NCI-H1092 treated with DMSO at 0.1 percent for 48 hours (cell line): ENCODE data around the gene TMEM239.
"Not testable (repeated sequence)": the region's sequence is repeated elsewhere in the genome, so short reads cannot be mapped to it uniquely, and the experiment has no call there.

Experiments
- DNase-seq: peaks from one replicate; lab custom pipeline; 2025; lab: John Stamatoyannopoulos, UW

TMEM239 gene

DNA sequence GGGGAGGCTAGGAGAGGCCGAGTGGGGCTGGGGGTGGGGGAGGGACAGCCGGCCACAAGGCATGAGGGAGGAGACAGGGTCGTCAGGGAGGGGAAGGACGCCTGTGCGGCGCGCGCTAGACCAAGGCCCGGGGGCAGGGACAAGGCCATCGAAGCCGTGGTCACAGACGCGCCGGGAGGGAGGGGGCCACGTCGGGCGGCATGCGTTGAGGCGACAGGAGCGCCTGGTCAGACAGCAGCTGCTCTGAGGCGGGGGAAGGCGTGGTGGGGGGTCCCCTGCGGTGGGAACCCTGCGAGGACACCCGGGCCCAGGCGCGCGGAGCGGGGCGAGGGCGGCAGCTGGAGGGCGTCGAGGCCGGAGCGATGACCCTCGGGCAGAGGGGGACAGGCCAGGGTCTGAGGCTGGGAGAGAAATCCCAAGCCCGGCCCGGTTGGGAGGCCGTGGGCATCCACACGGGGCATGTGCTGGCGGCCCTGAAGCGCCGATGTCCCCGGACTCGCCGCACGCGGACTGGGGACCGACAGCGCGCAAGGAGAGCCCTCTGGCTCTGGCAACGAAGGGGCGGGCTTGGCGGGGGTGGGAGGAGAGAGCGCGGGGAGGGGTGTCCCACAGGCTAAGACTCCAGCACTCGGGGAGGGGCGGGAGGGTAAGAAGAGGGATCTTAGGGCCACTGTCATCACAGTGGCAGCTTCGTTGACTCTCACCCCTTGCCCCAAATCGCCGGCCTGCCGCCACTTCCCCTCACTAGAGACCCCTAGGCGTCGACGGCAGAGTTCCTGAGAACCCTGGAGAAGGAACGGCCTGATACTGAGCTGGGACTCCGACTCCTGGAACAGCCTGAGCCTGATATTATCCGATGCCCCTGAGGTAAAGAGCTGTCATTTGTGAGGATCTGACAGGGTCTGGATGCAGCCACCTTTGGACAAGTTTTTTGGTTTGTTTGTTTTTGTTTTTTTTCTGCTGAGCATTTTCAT is 5.0 kb downstream of the TMEM239 start:
- no peak for DNase-seq

DNA sequence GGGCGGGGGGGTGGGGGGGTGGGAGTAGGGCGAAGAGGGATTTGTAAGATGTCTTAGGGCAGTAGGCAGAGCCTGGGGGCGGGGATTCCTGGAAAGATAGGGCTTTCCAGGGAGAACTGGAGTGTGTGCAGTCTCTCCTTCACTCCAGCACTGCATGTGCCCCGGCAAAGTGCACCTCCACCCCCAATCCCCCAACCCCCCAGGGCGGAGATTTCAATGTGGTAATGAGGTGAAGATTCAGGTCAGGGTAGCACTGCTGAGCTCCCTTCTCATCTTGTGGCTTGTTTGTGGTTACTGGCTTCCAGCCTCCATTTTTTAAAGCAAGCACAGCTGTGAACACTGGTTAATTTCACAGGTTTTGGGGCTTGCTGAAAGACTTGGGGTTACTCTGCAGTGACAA is 5.9 kb downstream of the TMEM239 start:
- no peak for DNase-seq

DNA sequence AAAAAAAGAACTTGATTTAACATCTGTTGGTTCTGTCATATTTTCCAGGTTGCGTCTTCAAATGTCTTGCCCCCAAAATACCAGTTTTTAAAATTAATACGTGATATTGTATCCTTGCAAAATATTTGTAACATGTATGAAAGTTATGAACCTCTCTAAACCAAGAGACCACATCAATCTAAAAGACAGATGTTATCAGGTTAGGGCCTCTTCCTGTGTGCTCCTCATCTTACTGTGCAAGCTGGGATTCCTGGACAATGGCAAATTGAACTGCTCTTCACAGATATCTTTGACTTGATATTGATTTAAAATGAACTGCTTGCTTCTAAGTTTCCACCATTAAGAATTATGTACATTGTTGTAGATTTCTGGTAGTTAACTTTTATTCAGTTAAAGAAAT is 9.6 kb downstream of the TMEM239 start:
- no peak for DNase-seq

DNA sequence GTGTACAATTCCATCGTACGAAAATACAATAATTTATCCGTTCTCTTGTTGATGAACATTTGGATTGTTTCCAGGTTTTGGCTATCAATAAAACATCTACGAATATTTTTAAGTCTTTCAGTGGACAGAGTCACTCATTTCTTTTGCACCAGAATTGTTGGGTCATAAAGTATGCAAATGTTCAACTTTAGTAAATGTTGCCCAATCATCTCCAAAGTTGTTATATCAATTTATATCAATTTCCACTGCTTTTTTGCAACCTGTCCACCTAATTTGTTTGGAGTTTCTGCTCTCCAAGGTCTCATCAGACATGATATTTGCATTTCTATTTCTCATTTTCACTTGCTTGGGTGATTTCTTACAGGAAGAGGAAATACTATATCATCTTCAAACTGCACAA is 10.5 kb downstream of the TMEM239 start:
- no peak for DNase-seq

DNA sequence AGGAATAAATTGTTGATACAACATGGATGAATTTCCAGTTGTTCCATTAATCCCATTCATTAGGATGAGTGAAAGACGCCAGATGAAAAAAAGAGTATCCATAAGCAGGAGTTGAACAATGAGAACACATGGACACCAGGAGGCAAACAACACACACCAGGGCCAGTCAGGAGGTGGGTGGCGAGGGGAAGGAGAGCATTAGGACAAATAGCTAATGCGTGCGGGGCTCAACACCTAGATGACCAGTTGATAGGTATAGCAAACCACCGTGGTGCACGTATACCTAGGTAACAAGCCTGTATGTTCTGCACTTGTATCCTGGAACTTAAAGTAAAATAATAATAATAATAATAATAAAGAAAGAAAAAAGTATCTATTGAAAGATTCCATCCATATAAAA is 13.2 kb downstream of the TMEM239 start:
- no peak for DNase-seq

DNA sequence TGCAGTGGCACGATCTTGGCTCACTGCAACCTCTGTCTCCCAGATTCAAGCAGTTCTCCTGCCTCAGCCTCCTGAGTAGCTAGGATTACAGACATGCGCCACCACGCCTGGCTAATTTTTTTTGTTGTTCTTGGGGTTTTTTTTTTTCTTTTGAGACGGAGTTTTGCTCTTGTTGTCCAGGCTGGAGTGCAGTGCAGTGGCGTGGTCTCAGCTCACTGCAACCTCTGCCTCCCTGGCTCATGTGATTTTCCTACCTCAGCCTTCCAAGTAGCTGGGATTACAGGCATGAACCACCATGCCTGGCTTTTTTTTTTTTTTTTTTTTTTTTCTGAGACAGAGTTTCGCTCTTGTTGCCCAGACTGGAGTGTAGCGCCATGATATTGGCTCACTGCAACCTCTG is 15.0 kb downstream of the TMEM239 start:
- not testable (repeated sequence) for DNase-seq

DNA sequence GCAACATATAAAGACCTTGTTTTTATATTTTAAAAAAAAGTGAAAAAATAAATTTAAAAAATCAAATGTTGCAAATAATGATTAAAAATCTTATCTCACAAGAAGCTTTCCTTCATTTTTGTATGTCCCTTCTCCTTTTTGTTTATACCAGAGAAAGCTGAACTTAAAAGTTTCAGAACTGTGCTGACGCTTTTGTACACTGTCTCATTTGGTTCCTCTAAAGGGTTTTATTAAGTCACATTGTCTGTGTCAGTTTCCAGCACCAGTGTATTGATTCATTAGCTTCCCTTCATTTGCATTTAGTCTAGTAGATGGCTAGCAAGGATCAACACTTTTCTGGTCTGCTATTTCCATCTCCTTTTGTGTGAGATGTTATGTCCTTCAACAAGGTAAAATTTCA is 17.6 kb downstream of the TMEM239 start:
- no peak for DNase-seq

DNA sequence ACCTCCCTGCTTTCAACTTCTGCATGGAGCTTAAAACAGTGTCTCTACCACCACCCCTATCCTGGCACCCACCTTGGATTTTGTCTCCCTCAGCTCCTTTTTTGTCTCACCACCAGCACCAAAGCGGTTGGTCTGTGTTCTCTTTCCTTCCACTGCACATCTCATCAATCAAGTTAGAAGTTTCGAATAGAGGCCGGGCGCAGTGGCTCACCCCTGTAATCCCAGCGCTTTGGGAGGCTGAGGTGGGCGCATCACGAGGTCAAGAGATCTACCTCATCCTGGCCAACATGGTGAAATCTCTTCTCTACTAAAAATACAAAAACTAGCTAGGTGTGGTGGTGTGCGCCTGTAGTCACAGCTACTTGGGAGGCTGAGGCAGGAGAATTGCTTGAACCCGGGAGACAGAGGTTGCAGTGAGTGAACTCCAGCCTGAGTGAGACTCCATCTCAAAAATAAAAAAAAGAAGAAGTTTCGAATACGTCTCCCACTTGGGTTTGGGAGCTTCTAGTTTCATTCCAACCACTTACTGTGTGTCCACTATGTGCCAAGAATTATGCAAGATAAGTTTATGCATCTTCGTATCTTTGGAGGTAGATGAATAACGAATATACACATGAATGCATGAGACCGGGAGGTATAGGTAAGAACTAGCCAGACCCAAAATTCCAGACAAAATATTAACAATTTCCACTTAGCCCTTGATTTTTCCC is 18.4 kb downstream of the TMEM239 start:
- DNase-seq: no peak

DNA sequence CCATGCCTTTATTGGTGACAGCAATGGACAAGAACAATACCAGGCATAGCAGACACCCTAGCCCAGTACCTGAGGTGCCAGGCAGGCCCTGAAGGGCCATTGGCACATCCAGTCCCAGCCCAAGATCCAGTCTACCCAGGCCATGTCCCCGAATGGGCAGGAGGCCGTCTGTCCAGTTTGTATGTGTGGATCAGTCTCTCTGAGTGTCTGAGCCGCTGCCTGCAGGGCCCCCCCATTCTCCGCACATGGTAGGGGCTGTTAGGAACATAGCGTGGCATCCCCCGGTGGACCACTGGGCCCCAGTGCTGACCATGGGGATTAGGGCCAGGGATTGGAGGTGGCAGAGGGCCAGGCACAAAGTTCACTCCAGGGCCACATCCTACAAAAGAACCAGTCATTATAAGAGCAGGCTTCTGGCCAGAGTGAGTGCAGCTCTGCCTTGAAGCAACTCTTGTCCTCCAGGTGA is 19.2 kb downstream of the TMEM239 start:
- DNase-seq: no peak

DNA sequence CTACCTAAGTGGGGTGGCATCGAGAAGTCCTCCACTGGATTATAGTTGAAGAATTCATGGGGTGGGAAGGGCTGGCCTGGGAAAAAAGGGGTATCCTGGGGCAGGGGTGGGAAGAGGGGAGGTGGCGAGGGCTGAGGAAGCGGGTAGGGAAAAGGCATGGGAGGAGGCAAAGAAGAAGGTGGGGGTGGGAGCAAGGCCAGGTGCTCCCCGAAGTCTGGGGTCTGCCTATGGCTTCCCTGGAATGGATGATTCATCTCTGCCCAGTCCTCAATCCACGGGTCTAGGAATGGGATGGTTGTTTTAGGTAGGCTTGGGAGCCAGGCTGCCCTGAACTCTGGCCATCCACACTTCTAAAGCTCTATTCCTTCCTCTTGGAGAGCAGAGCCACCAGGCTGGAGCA is 19.9 kb downstream of the TMEM239 start:
- no peak for DNase-seq

DNA sequence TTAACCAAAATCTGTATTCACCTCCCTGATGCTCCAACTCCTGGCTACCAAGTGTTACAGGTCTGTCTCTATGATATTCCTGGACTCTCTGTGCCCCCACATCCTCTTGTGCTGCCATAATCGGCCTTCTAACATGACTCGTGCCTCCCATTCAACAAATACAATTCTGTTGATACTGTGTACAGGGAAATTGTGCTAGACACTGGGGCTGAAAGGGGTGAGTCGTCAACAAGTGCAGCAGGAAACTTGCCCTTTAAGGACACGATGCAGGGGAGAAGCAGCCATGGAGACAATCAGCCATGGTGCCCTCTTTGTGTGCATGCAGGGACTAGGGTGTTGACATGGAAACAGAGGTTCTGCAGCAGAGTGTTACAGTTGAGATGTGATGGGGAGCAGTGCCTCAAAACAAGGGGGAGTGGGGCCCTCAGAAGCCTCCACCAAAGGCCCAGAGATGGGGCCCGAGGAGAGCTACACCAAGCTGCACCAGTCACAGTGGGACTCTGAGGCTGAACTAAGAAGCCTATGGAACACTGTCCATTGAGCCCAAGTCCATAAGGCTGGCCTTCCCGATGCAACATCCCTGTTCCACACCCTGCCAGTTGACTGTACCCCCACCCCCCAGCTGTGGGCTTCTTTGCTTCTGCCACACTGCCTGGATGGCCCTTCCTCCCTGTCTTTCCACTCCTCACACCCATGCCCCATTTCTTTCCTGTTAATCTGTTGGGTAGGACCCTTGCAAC is 21.2 kb downstream of the TMEM239 start:
- DNase-seq: no peak

DNA sequence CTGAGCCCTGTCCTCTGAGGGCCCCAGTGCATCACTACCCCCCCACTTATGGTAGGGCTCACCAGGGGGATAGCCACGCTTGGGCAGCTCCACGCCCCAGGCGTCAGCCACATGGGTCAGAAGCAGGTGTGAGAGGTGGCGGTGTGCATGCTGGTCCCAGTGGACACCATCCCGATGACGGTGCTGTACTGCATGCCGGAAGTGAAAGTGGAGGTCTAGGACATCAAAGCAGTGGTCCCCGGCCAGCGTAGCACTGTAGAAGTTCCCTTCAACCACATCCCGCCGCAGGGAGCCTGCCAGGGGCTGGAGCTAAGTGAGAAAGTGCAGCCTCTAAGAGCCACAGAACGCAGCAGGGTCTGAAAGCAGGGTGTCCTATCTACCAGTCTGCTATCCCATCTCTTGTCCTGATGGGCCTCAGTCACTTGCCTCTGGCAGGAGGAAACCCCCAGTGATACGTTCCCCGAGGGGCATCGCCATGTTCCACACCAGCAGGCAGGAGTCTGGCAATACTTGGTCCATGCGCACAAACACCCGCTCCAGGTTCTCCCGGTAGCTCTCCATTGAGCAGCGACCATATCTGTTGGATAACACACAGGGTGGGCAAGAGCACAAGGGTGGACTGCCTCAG is 22.1 kb downstream of the TMEM239 start:
- DNase-seq: no peak

DNA sequence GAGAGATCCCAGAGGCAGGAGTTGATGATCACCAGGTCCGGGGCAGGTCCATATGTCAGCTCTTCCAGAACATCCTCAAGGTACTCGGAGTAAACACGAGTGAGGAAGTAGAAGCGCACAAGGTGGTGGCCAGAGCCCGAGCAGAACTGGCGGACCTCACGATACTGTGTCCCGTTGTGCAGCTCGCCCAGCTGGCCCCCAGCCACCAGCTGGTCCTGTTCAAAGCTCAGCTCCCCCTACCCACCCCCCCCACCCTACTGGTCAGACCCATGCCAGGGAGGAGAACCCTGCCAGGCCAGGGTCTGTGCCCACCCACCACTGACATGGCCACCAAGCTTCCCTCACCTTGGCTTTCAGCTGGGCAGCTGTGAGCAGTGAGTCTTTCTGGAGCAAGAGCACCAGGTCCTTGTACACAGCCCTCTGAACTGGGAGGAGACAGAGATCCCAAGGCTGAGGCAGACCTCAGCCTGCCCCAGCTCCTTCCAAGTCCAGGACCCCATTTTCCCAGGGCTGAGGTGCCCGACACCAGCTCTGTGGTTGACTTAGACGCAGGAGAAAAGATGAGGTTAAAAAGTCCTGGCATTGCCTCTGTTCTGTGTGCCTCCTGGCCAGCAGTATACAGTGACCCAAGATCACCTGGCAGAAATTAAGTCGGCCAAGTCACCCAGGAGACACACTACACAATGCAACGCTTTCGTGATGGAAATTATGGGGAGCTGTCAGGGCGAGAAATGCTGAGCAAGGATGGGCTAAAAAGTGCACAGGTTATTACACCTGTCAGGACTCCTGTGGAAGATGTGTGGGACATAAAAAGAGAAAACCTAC is 22.9 kb downstream of the TMEM239 start:
- DNase-seq: no peak

DNA sequence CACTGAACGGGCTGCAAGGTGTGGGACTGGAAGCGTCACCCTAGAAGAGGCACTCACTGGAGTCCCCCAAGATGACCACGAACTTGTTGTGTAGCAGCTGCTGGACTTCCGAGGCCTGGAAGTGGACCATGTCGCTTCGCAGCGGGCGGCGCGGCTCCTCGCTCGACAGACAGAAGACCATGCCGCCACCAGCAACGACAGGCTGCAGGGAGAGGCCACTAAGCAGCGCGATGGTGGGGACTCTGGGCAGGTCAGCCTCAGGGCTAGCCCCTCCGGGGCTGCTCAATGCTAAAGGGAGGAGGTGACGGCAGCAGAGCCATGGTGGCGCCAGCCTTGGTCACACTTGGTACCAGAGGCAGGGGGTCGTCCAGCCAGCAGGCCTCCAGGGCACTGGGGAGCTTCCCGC is 23.6 kb downstream of the TMEM239 start:
- no peak for DNase-seq

DNA sequence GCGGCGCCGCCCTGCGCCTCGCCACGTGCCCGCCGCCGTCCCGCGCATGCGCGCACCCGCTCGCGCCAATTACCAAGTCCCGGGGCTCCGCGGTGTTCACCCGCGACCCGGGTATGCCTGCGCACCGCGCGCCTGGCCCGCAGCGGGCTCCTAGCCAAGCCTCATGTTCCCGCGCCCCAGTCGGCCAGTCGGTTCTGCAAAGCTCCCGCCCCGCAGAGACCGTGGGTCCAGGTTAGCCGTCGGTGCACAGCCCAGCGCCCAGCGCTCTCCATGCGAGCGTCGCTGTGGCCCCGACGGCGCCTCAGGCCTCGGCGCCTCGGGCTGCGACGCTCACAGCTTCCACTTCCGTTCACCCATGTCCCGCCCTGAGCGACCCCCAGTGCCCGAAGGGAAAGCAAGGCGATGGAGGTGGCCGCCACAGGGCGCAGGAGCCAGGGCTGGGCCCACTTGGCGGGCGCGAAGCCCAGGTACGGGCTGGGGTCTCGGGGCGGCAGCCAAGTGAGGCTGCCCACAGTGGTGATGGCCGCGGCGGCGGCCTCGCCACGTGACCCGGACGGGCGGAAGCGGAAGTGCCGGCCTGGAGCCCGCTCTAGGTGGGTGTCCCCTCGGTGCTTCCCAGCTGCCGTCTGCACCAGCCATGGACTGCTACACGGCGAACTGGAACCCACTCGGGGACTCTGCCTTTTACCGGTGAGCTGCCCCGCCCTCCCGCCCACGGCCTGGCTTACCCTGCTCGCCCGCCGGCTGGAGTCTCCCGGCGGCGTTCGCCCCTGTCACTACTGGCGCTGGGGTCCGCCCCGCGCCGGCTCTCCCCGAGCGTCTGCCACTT is 24.2 kb downstream of the TMEM239 start, which contains the start of the genes PCED1A and VPS16:
PCED1A (minus strand) TSS at position 518 of the 829 bp plus-strand sequence. CDS start 743 bp downstream, outside the sequence.
VPS16 (plus strand) TSS at position 608 of the 829 bp plus-strand sequence; CDS start at position 638, 30 bp downstream.
- peak; percentile 86 for DNase-seq

DNA sequence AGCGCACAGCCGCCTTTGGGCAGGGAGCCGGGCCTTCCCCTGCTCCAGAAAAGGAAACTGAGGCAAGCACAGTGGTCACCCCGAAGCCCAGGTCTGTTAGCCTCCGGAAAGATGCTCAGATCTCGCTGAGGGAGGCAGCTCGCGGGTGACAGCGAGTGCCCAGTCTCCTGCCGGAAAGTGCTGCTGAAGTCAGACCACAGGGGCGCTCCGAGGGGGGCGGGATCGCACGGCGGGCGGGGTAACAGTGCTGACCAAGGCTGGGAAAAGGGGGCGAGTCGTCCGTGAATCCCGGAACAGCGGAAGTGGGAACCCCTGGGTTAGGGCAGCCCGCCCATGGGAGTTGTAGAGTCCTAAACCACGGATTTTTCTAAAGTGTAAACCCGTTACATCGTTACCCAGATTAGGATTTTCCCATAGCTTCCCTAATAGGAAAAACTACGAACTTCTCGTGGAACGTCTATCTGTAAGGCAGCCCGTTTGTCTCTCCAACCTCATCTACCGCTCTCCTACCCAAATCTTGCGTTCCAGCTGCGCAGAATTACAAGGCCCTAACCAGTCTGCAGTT is 24.9 kb downstream of the TMEM239 start:
- DNase-seq: peak; percentile 16

DNA sequence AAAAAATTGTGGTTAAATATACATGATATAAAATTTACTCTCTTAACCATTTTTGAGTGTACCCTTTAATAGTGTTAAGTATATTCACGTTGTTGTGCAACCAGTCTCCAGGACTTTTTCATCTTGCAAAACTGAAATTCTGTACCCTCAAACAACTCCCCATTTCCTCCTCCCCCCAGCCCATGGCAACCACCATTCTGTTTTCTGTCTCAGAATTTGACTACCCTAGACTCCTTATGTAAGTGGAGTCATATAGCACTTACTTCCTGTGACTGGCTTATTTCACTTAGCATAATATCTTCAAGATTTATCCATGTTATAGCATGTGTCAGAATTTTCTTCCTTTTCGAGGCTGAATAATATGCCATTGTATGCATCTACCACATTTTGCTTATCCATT is 29.4 kb downstream of the TMEM239 start:
- DNase-seq: no peak

DNA sequence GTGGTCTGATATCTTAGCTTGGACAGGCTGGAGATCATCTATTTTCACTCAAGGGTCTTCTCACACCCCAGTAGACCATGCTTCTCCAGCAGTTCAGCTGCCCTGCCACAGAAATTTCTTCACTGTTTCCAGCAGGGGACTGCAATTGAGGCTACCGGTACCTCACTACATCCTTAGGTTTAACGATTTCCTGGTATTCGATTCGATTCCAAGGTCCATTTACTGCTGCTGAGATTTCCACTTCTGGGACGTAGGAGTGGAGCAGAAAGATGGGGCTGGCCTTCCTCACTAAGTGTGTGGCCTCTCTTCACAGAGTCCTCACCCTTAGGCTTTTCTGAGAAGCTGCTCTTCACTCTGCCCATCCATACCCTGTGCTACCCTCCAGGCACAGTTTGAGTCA is 30.5 kb downstream of the TMEM239 start:
- no peak for DNase-seq

DNA sequence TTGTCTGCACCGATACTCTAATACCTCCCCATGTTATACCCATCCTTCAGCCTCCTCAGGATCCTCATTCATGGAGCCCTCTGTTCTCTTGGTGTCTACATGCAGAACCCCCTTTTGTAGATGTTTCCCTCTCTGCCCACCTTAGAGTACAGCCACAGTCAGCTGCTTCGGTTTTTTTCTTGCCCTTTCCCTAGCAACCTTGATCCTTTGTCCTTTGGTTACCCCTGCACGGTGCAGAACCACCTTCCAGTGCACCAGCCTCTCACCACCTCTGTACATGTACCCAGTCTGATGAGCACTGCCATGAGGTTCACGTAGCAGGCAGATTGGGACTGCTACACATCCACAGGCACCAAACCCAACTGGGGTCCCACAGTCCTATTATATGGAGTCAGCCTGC is 31.6 kb downstream of the TMEM239 start:
- no peak for DNase-seq

DNA sequence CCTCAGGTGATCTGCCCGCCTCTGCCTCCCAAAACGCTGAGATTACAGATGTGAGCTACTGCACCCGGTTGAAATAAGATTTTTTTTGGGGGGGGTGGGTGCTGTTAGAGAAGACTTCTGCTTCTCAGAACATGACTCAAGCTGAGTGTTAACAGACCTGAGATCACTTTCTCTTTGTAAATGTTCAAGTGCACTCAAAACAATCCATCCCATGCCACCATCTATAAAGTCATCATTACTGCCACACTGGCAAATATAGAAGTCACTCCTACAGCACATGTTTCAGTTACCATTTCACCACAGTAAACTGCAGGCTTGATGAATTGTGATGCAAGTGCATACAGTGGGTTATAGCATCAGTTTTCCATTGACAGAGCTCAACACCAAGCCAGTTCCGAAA is 33.4 kb downstream of the TMEM239 start:
- no peak for DNase-seq
